ENCODE data around the gene PEX5L.

DNA sequence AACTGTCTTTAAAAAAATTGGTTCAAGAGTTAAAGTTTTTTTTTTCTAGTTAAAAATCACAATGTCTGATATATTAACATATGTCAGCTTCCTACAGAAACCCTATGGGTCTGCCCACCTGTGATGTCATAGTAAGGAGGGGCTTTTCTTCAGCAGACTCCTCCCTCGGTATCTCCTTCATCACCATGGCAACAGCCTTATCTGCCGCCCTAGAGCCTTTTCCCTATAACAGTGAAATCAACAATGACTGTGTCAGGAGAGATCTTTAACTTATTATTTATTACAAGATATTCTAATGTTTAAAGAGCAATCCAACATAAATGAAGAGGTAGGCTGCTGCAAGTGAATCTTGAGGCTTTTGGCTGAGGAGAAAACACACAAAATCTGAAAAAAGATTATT is 138.7 kb downstream of the PEX5L start:
- TF ChIP-seq CTCF (IDR thresholded peaks at IDR 0.05) (no peak), POLR2A (IDR thresholded peaks at IDR 0.05) (no peak)
